ENCODE data around the gene NDUFAF2.
"Not testable (repeated sequence)": the region's sequence is repeated elsewhere in the genome, so short reads cannot be mapped to it uniquely, and the experiment has no call there.

- not testable (repeated sequence) for TF ChIP-seq REST (IDR thresholded peaks at IDR 0.05; ENCODE audit: low read depth, low read length); CTCF (IDR thresholded peaks at IDR 0.05 in 2 of 3, conservative IDR thresholded peaks at IDR 0.05 in 1 of 3; ENCODE audit: control insufficient read depth in 2 of 3, extremely low read depth in 1 of 3, insufficient read depth in 1 of 3, low read depth in 3 of 3, low read length in 3 of 3); EZH2 (IDR thresholded peaks at IDR 0.05; ENCODE audit: borderline replicate concordance, control insufficient read depth, low read depth, low read length); YY1 (IDR thresholded peaks at IDR 0.05; ENCODE audit: low read depth, low read length); GATAD2B (conservative IDR thresholded peaks at IDR 0.05; ENCODE audit: low read depth)
These were observed 37.1 kb downstream of the NDUFAF2 start for GRCh38 chr5:60982127-60982526.
